H9 (cell line): ENCODE results near the gene GLIPR1L1. TPM values are rescaled to one million over a fixed set of nuclear protein-coding genes. Genes with fewer than 3 reads are reported as not detected.

Experiments used
- DNase-seq: peaks from one replicate; pipeline ENCODE4 v3.0.0-alpha.2; 2017
- H2AFZ ChIP-seq: one replicate; pipeline ENCODE4 v1.6.1; 2013; ENCODE audit warnings: mild to moderate bottlenecking, low read length, control low read depth, moderate library complexity
- H2AK5ac ChIP-seq: 2 replicates; pipeline ENCODE4 v1.6.1; 2013; ENCODE audit warnings: low read length, control low read depth, mixed read lengths; ENCODE audit not compliant: insufficient read length
- H2BK120ac ChIP-seq: one replicate; pipeline ENCODE4 v1.6.1; 2013; ENCODE audit warnings: low read depth, mild to moderate bottlenecking, low read length, control low read depth, inconsistent platforms; ENCODE audit not compliant: poor library complexity, severe bottlenecking
- H2BK12ac ChIP-seq: 2 replicates; pipeline ENCODE4 v1.6.1; 2013; ENCODE audit warnings: low read length, control low read depth, mixed read lengths, low read depth; ENCODE audit not compliant: insufficient read length
- H2BK15ac ChIP-seq: 2 replicates; pipeline ENCODE4 v1.6.1; 2013; ENCODE audit warnings: low read depth, low read length, control low read depth
- H2BK20ac ChIP-seq: one replicate; pipeline ENCODE4 v1.6.1; 2013; ENCODE audit warnings: low read depth, mild to moderate bottlenecking, low read length, control low read depth, inconsistent platforms; ENCODE audit not compliant: poor library complexity, severe bottlenecking
- H2BK5ac ChIP-seq: 2 replicates; pipeline ENCODE4 v1.6.1; 2013; ENCODE audit warnings: low read length, control low read depth, mixed read lengths; ENCODE audit not compliant: insufficient read length
- H3K14ac ChIP-seq: 2 replicates; pipeline ENCODE4 v1.6.1; 2013; ENCODE audit warnings: low read length, control low read depth; ENCODE audit not compliant: insufficient read depth
- H3K18ac ChIP-seq: 2 replicates; pipeline ENCODE4 v1.6.1; 2013; ENCODE audit warnings: low read depth, mild to moderate bottlenecking, mixed read lengths, low read length, control low read depth; ENCODE audit not compliant: insufficient read length
- H3K23ac ChIP-seq: 2 replicates; pipeline ENCODE4 v1.6.1; 2013; ENCODE audit warnings: low read length, control low read depth, mixed read lengths, low read depth; ENCODE audit not compliant: insufficient read length
- H3K23me2 ChIP-seq: 2 replicates; pipeline ENCODE4 v1.6.1; 2013; ENCODE audit warnings: low read depth, mild to moderate bottlenecking, mixed read lengths, low read length, control low read depth; ENCODE audit not compliant: insufficient read length, poor library complexity, severe bottlenecking
- H3K27ac ChIP-seq: 2 replicates; pipeline ENCODE4 v1.5.1; 2013; ENCODE audit warnings: low read length, control low read depth, mixed read lengths, low read depth; ENCODE audit not compliant: insufficient read length
- H3K27me3 ChIP-seq: 2 replicates; pipeline ENCODE4 v1.6.1; 2013; ENCODE audit warnings: low read length, control low read depth, inconsistent platforms; ENCODE audit not compliant: insufficient read depth
- H3K4ac ChIP-seq: 2 replicates; pipeline ENCODE4 v1.6.1; 2013; ENCODE audit warnings: low read depth, mild to moderate bottlenecking, control low read depth, inconsistent platforms, low read length, moderate library complexity
- H3K4me1 ChIP-seq: 2 replicates; pipeline ENCODE4 v1.6.1; 2013; ENCODE audit warnings: low read length, control low read depth, inconsistent platforms; ENCODE audit not compliant: insufficient read depth
- H3K4me2 ChIP-seq: 2 replicates; pipeline ENCODE4 v1.6.1; 2013; ENCODE audit warnings: low read length, control low read depth, mixed read lengths; ENCODE audit not compliant: insufficient read length, insufficient read depth
- H3K56ac ChIP-seq: 2 replicates; pipeline ENCODE4 v1.6.1; 2013; ENCODE audit warnings: low read depth, mild to moderate bottlenecking, mixed read lengths, low read length, control low read depth; ENCODE audit not compliant: insufficient read length
- H3K79me1 ChIP-seq: 2 replicates; pipeline ENCODE4 v1.6.1; 2013; ENCODE audit warnings: low read depth, mild to moderate bottlenecking, moderate library complexity, low read length, control low read depth, inconsistent platforms; ENCODE audit not compliant: insufficient read depth, poor library complexity, severe bottlenecking
- H3K79me2 ChIP-seq: 2 replicates; pipeline ENCODE4 v1.6.1; 2013; ENCODE audit warnings: low read length, control low read depth, inconsistent platforms; ENCODE audit not compliant: insufficient read depth
- H3K9ac ChIP-seq: 2 replicates; pipeline ENCODE4 v1.6.1; 2013; ENCODE audit warnings: low read length, control low read depth, mixed read lengths; ENCODE audit not compliant: insufficient read length; ENCODE audit errors: extremely low read depth
- H3K9me3 ChIP-seq: one replicate; pipeline ENCODE4 v1.6.1; 2013; ENCODE audit warnings: low read depth, low read length, inconsistent platforms; ENCODE audit not compliant: control insufficient read depth
- H3T11ph ChIP-seq: one replicate; pipeline ENCODE4 v1.6.1; 2013; ENCODE audit warnings: mild to moderate bottlenecking, low read length, control low read depth, inconsistent platforms
- H4K20me1 ChIP-seq: one replicate; pipeline ENCODE4 v1.6.1; 2013; ENCODE audit not compliant: control insufficient read depth, insufficient read length, insufficient read depth
- H4K5ac ChIP-seq: 2 replicates; pipeline ENCODE4 v1.6.1; 2013; ENCODE audit warnings: low read depth, mild to moderate bottlenecking, mixed read lengths, low read length, control low read depth; ENCODE audit not compliant: insufficient read length
- H4K8ac ChIP-seq: replicated peaks from 2 replicates; pipeline ENCODE4 v1.6.1; 2013; ENCODE audit warnings: low read length, control low read depth, mixed read lengths, low read depth; ENCODE audit not compliant: insufficient read length
- H4K91ac ChIP-seq: 2 replicates; pipeline ENCODE4 v1.6.1; 2013; ENCODE audit warnings: low read depth, mild to moderate bottlenecking, moderate library complexity, mixed read lengths, low read length, control low read depth; ENCODE audit not compliant: insufficient read length
- H3K27ac Mint-ChIP-seq, 3 experiments: 2 replicates in 2 of 3; 3 replicates in 1 of 3; pipeline ENCODE4 v1.8.0; 2020 to 2021; ENCODE audit warnings: mixed read lengths in 3 of 3, mild to moderate bottlenecking in 1 of 3, moderate library complexity in 1 of 3
- H3K27me3 Mint-ChIP-seq: 2 replicates; pipeline ENCODE4 v1.8.0; 2021; ENCODE audit warnings: low read depth, mild to moderate bottlenecking, moderate library complexity, mixed read lengths
- H3K36me3 Mint-ChIP-seq, 3 experiments: 2 replicates in 2 of 3; 3 replicates in 1 of 3; pipeline ENCODE4 v1.8.0; 2020 to 2021; ENCODE audit warnings: low read depth in 3 of 3, mixed read lengths in 3 of 3; ENCODE audit not compliant: insufficient read depth in 1 of 3
- H3K4me1 Mint-ChIP-seq, 2 experiments: 2 replicates each; pipeline ENCODE4 v1.8.0; 2020; ENCODE audit warnings: mixed read lengths in 2 of 2
- H3K4me3 Mint-ChIP-seq, 2 experiments: 2 replicates in 1 of 2; 3 replicates in 1 of 2; pipeline ENCODE4 v1.8.0; 2020 to 2021; ENCODE audit warnings: mild to moderate bottlenecking in 2 of 2, mixed read lengths in 2 of 2, moderate library complexity in 1 of 2
- H3K9me3 Mint-ChIP-seq, 2 experiments: 2 replicates in 1 of 2; 3 replicates in 1 of 2; pipeline ENCODE4 v1.8.0; 2020; ENCODE audit warnings: mild to moderate bottlenecking in 2 of 2, mixed read lengths in 2 of 2, moderate library complexity in 1 of 2
- CTCF ChIP-seq: fragments of 200-600 bp; sonication (generic); conservative IDR thresholded peaks from 3 replicates; pipeline ENCODE4 v1.8.0; 2021; ENCODE audit warnings: antibody characterized with exemption, mild to moderate bottlenecking
- total RNA-seq: library from RNA; stranded (reverse); gene quantifications from 2 replicates; pipeline ENCODE4 v1.2.1, GENCODE V29; 2021

The GLIPR1L1 gene
- total RNA-seq, 1 experiment from 2014 or later: 1.9 TPM

GRCh38 chr12:75315518-75315917 lies 19.0 kb upstream of the GLIPR1L1 start:
- no peak overlapping the region for H3K56ac ChIP-seq
- no peak overlapping the region for H2AK5ac ChIP-seq
- peaks cover 3 to 5% of the 10 kb centered on the region in 2 experiments; a peak in 2 of 4 replicates for H3K4me1 Mint-ChIP-seq
- H3K9me3 ChIP-seq: no peaks in the 10 kb centered on the region
- H3K4me2 ChIP-seq: no peak overlapping the region
- no peak overlapping the region for H3K9ac ChIP-seq
- H4K91ac ChIP-seq: no peak overlapping the region
- no peaks in the 10 kb centered on the region for H3K23me2 ChIP-seq
- H2BK15ac ChIP-seq: no peak overlapping the region
- H3T11ph ChIP-seq: no peak overlapping the region
- no peak overlapping the region for H4K5ac ChIP-seq
- no peak overlapping the region for H2BK12ac ChIP-seq
- H2BK120ac ChIP-seq: no peak overlapping the region
- no peak overlapping the region for H3K23ac ChIP-seq
- no peak overlapping the region for H2BK5ac ChIP-seq
- no peak overlapping the region for H3K27ac Mint-ChIP-seq
- no peaks in the 10 kb centered on the region for H3K27me3 ChIP-seq
- H4K8ac ChIP-seq: no peak overlapping the region
- no peak overlapping the region for H3K14ac ChIP-seq
- no peak overlapping the region for H2AFZ ChIP-seq
- no peak overlapping the region for H2BK20ac ChIP-seq
- H3K9me3 Mint-ChIP-seq: no peaks in the 10 kb centered on the region
- no peak for TF ChIP-seq CTCF
- H3K4me1 ChIP-seq: no peaks in the 10 kb centered on the region
- no peak overlapping the region for H3K4ac ChIP-seq
- no peak overlapping the region for H3K27ac ChIP-seq
- H3K79me1 ChIP-seq: no peaks in the 10 kb centered on the region
- H3K18ac ChIP-seq: no peak overlapping the region
- H3K27me3 Mint-ChIP-seq: no peaks in the 10 kb centered on the region
- no peaks in the 10 kb centered on the region for H4K20me1 ChIP-seq
- H3K4me3 Mint-ChIP-seq: no peak overlapping the region
- H3K36me3 Mint-ChIP-seq: no peaks in the 10 kb centered on the region
- DNase-seq: no peak
- H3K79me2 ChIP-seq: no peaks in the 10 kb centered on the region
